ENCODE data around the gene IL3RA. TPM values are rescaled to one million over a fixed set of nuclear protein-coding genes. Genes with fewer than 3 reads are reported as not detected.

The IL3RA gene
- total and polyA plus RNA-seq, 2 of the 8 experiments (the other 6 are each of a cell fraction or from before 2014, with no cell fraction given), result 0.11 TPM; not detected in 1

DNA sequence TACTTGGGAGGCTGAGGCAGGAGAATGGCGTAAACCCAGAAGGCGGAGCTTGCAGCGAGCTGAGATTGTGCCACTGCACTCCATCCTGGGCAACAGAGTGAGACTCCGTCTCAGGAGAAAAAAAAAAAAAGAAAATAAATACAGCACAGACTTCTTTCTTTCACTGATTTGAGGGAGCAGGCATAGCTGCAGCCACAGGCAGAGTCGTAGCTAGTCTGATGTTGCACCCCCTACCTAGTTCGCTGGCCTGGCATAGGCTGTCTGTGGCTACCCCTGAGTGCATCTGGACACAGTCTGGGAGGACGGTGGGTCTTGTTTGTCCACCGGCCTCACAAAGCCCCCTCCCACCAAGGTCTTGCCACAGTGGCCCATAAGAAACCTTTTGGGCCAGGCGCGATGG, 21.4 kb downstream of the IL3RA start:
- Histone ChIP-seq H3K4me3 (ENCODE audit: extremely low read depth in 1 of 4, insufficient read depth in 2 of 4, low read depth in 3 of 4, low read length in 4 of 4) (no peak overlapping the region), H3K9me3 (ENCODE audit: insufficient read depth in 2 of 2, low read depth in 1 of 2, low read length in 1 of 2) (peaks cover 4 to 6% of the 10 kb centered on the region in 2 experiments; a peak in 3 of 4 replicates), H4K20me1 (replicated peaks in 1 of 2; ENCODE audit: control insufficient read depth in 1 of 2, insufficient read depth in 2 of 2, low read length in 2 of 2) (no peaks in the 10 kb centered on the region), H2AK5ac (ENCODE audit: low read depth, low read length) (no peak overlapping the region), H2BK120ac (replicated peaks; ENCODE audit: low read depth, low read length) (no peak overlapping the region), H3K27me3 (replicated peaks in 1 of 4; ENCODE audit: control insufficient read depth in 3 of 4, extremely low read depth in 1 of 4, insufficient read depth in 3 of 4, low read length in 3 of 4) (no peaks in the 10 kb centered on the region; a peak in 1 of 7 replicates), H3K4ac (replicated peaks; ENCODE audit: insufficient read length, low read depth, low read length) (no peak overlapping the region), H2BK5ac (ENCODE audit: low read depth, low read length) (no peak overlapping the region), H2AFZ (ENCODE audit: low read length) (no peak overlapping the region), H3K4me1 (replicated peaks in 1 of 4; ENCODE audit: control insufficient read depth in 3 of 4, insufficient read depth in 4 of 4, low read length in 3 of 4) (peaks cover 2 to 6% (median 5%) of the 10 kb centered on the region in 4 experiments; a peak in 5 of 7 replicates), H3K14ac (ENCODE audit: insufficient read length) (no peak overlapping the region), H3K18ac (ENCODE audit: extremely low read depth, low read length) (no peak overlapping the region), H3K27ac (ENCODE audit: low read depth, low read length) (no peak overlapping the region), H3K9ac (replicated peaks in 1 of 4; ENCODE audit: extremely low read depth in 1 of 4, low read depth in 3 of 4, low read length in 3 of 4) (no peak overlapping the region), H4K5ac (ENCODE audit: insufficient read length, low read depth, low read length) (no peak overlapping the region), H2BK12ac (ENCODE audit: low read depth, low read length) (no peak overlapping the region), H3K23me2 (ENCODE audit: low read depth, low read length) (no peaks in the 10 kb centered on the region), H3K4me2 (ENCODE audit: insufficient read depth in 1 of 2, low read depth in 2 of 2, low read length in 2 of 2) (no peak overlapping the region), H3K56ac (replicated peaks; ENCODE audit: insufficient read length, low read depth, low read length) (no peak overlapping the region), H3K23ac (ENCODE audit: insufficient read length) (no peak overlapping the region), H4K8ac (ENCODE audit: extremely low read depth, insufficient read depth, low read length) (no peak overlapping the region), H4K91ac (replicated peaks; ENCODE audit: insufficient read length, low read length) (no peak overlapping the region), H2BK20ac (ENCODE audit: low read length) (no peak overlapping the region), H3K36me3 (ENCODE audit: control insufficient read depth in 2 of 4, insufficient read depth in 4 of 4, low read length in 3 of 4) (peaks cover 0 to 9% (median 4%) of the 10 kb centered on the region in 4 experiments; a peak in 2 of 8 replicates), H3K79me2 (ENCODE audit: control insufficient read depth in 1 of 2, insufficient read depth in 2 of 2, low read length in 2 of 2) (no peaks in the 10 kb centered on the region), H2BK15ac (ENCODE audit: low read length) (no peak overlapping the region), H3K79me1 (ENCODE audit: low read depth, low read length) (no peaks in the 10 kb centered on the region)
- DNase-seq (ENCODE audit: low read depth in 1 of 2, low spot score in 2 of 2) (no peak), FAIRE-seq (no peak)
- WGBS, 2 experiments (ENCODE audit: extremely low coverage in 1 of 2, insufficient coverage in 1 of 2, insufficient read length in 1 of 2, insufficient replicate concordance in 2 of 2, low coverage in 1 of 2, low lambda C conversion rate in 2 of 2, missing lambda C conversion rate in 1 of 2), result 92% methylated on average over 9 of the region's 10 CpGs; no CpG with 5 or more reads in 1 of the 2 experiments
- no peak for TF ChIP-seq BRCA1 (IDR thresholded peaks at IDR 0.05; ENCODE audit: low read depth, low read length)
- CTCF ChIA-PET (ENCODE audit: partially characterized antibody), result no interaction called here
- POLR2A ChIA-PET (ENCODE audit: partially characterized antibody), result no interaction called here

All from H1 (cell line).